ENCODE results near the gene FADS1.

The FADS1 gene
- long read RNA-seq, full-length matches to known transcripts, result 218 of 234 reads
- long read RNA-seq, partial matches to known transcripts, result 4 of 234 reads
- long read RNA-seq, other reads (novel, unspliced or antisense), result 12 of 234 reads

- Histone ChIP-seq H3K27ac (replicated peaks) (no peak within 1 kb of the TSS), H3K4me3 (replicated peaks; ENCODE audit: insufficient read depth, low read length) (peak within 1 kb of the TSS; percentile 52), H3K27me3 (ENCODE audit: insufficient read depth, poor library complexity, severe bottlenecking) (peaks cover 33% of the 10 kb centered on the region)
- peak; percentile 77 to 97 for DNase-seq (ENCODE audit: low read depth in 1 of 2, low spot score in 1 of 2)
- TF ChIP-seq POLR2AphosphoS5 (IDR thresholded peaks at IDR 0.05; ENCODE audit: low read depth), result peak; percentile 44; the same call in 1 of the 2 replicates
- TF ChIP-seq SPI1 (IDR thresholded peaks at IDR 0.05; ENCODE audit: borderline replicate concordance, low read depth), result peak; percentile 8; the same call in 1 of the 2 replicates
- no peak for TF ChIP-seq GABPA (IDR thresholded peaks at IDR 0.05; ENCODE audit: low read depth)
- TF ChIP-seq CTCF (IDR thresholded peaks at IDR 0.05; ENCODE audit: insufficient read depth, low read length), result peak; percentile 41
- TF ChIP-seq, protein P1, sequence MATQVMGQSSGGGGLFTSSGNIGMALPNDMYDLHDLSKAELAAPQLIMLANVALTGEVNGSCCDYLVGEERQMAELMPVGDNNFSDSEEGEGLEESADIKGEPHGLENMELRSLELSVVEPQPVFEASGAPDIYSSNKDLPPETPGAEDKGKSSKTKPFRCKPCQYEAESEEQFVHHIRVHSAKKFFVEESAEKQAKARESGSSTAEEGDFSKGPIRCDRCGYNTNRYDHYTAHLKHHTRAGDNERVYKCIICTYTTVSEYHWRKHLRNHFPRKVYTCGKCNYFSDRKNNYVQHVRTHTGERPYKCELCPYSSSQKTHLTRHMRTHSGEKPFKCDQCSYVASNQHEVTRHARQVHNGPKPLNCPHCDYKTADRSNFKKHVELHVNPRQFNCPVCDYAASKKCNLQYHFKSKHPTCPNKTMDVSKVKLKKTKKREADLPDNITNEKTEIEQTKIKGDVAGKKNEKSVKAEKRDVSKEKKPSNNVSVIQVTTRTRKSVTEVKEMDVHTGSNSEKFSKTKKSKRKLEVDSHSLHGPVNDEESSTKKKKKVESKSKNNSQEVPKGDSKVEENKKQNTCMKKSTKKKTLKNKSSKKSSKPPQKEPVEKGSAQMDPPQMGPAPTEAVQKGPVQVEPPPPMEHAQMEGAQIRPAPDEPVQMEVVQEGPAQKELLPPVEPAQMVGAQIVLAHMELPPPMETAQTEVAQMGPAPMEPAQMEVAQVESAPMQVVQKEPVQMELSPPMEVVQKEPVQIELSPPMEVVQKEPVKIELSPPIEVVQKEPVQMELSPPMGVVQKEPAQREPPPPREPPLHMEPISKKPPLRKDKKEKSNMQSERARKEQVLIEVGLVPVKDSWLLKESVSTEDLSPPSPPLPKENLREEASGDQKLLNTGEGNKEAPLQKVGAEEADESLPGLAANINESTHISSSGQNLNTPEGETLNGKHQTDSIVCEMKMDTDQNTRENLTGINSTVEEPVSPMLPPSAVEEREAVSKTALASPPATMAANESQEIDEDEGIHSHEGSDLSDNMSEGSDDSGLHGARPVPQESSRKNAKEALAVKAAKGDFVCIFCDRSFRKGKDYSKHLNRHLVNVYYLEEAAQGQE (IDR thresholded peaks at IDR 0.05; ENCODE audit: insufficient replicate concordance, low read depth), result no peak
These were observed at the start of gene FADS1 for GRCh38 chr11:61816736-61817455. FADS1 (minus strand) TSS chr11:61817003; CDS start chr11:61816929, 74 bp downstream.

- H3K27me3 ChIP-seq (ENCODE audit: insufficient read depth, poor library complexity, severe bottlenecking), result peaks cover 2% of the 10 kb centered on the region
- H3K4me3 ChIP-seq (replicated peaks; ENCODE audit: insufficient read depth, low read length), result no peak overlapping the region
- no peak overlapping the region for H3K27ac ChIP-seq (replicated peaks)
- TF ChIP-seq, protein P1 (IDR thresholded peaks at IDR 0.05; ENCODE audit: insufficient replicate concordance, low read depth), result no peak
- TF ChIP-seq SPI1 (IDR thresholded peaks at IDR 0.05; ENCODE audit: borderline replicate concordance, low read depth), result no peak
- no peak for TF ChIP-seq CTCF (IDR thresholded peaks at IDR 0.05; ENCODE audit: insufficient read depth, low read length)
- DNase-seq (ENCODE audit: low read depth in 1 of 2, low spot score in 1 of 2), result no peak
These were observed 49.6 kb upstream of the FADS1 start for GRCh38 chr11:61866231-61866957.

DNA sequence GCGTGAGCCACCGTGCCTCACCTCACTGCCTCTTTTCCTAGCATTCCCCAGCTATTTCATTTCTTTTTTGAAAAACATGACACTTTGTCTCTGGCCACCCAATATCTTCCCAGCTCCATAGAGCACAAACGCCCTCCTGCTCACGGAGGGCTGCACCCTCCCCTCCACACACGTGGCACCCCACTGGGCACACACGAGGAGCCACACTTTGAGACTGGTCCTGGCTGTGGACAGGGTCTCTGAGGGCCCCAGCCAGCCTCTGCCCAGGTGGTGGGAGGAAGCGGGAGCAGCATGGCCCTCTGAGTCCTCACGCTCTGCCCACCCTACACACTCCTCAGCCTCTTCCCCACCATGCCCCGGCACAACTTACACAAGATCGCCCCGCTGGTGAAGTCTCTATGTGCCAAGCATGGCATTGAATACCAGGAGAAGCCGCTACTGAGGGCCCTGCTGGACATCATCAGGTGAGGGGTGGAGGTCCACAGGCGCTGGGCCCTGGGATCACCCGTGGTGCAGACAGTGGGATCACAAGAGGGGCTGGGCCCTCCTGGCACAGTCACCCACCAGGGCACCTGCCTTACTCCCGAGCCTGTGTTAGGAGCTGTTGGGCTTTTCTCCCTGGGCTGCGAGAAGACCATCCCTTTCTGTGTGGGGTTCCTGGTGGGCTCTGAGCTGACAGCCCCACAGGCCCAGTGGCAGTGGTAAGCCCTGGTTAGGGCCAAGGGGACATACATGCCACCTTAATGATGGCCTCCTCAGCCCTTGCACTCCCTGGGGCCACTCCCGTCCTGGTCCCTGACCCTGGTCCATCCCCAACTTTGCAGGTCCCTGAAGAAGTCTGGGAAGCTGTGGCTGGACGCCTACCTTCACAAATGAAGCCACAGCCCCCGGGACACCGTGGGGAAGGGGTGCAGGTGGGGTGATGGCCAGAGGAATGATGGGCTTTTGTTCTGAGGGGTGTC lies 48.3 kb upstream of the FADS1 start:
- no peaks in the 10 kb centered on the region for H3K27me3 ChIP-seq (ENCODE audit: insufficient read depth, poor library complexity, severe bottlenecking)
- no peak overlapping the region for H3K27ac ChIP-seq (replicated peaks)
- TF ChIP-seq CTCF (IDR thresholded peaks at IDR 0.05; ENCODE audit: insufficient read depth, low read length), result no peak
- TF ChIP-seq, protein P1 (IDR thresholded peaks at IDR 0.05; ENCODE audit: insufficient replicate concordance, low read depth), result no peak
- no peak for TF ChIP-seq POLR2AphosphoS5 (IDR thresholded peaks at IDR 0.05; ENCODE audit: low read depth)
- no peak for TF ChIP-seq SPI1 (IDR thresholded peaks at IDR 0.05; ENCODE audit: borderline replicate concordance, low read depth)
- TF ChIP-seq GABPA (IDR thresholded peaks at IDR 0.05; ENCODE audit: low read depth), result no peak
- no peak for DNase-seq (ENCODE audit: low read depth in 1 of 2, low spot score in 1 of 2)
- no peak overlapping the region for H3K4me3 ChIP-seq (replicated peaks; ENCODE audit: insufficient read depth, low read length)

Data from HL-60 (cell line).